GM12864 (cell line): ENCODE results near the gene CTDSPL.

Experiments
- DNase-seq: peaks from one replicate; pipeline ENCODE4 v3.0.0-alpha.2; 2011; ENCODE audit warnings: low read depth
- H3K4me3 ChIP-seq: 2 replicates; pipeline ENCODE4 v1.5.1; 2011; ENCODE audit warnings: mild to moderate bottlenecking, low read depth, low read length, control low read depth
- CTCF ChIP-seq: IDR thresholded peaks from 2 replicates; pipeline ENCODE4 v1.5.1; 2011; ENCODE audit warnings: low read depth, mild to moderate bottlenecking, moderate library complexity, low read length, control low read depth, inconsistent platforms; ENCODE audit errors: missing control alignments

Gene CTDSPL

GRCh38 chr3:37826933-37827332 is 34.7 kb upstream of the CTDSPL start:
- DNase-seq = no peak
- no peak overlapping the region for H3K4me3 ChIP-seq
- TF ChIP-seq CTCF = no peak

GRCh38 chr3:37832480-37832879 is 29.2 kb upstream of the CTDSPL start:
- TF ChIP-seq CTCF = no peak
- no peak for DNase-seq
- no peak overlapping the region for H3K4me3 ChIP-seq

GRCh38 chr3:37833302-37834186 is 28.1 kb upstream of the CTDSPL start:
- DNase-seq = no peak
- no peak overlapping the region for H3K4me3 ChIP-seq
- peak; percentile 45 for TF ChIP-seq CTCF

GRCh38 chr3:37836589-37836988 is 25.1 kb upstream of the CTDSPL start:
- no peak for DNase-seq
- no peak overlapping the region for H3K4me3 ChIP-seq
- no peak for TF ChIP-seq CTCF

GRCh38 chr3:37847689-37848088 is 14.0 kb upstream of the CTDSPL start:
- TF ChIP-seq CTCF = no peak
- no peak for DNase-seq
- no peak overlapping the region for H3K4me3 ChIP-seq

GRCh38 chr3:37849146-37849923 is 12.3 kb upstream of the CTDSPL start:
- H3K4me3 ChIP-seq = no peak overlapping the region
- no peak for TF ChIP-seq CTCF
- no peak for DNase-seq
